Measurements from ENCODE around the gene PLPPR4.
A peak's percentile ranks its signal among the peaks of the same experiment; 100 is the strongest.
"Not testable (repeated sequence)": the region's sequence is repeated elsewhere in the genome, so short reads cannot be mapped to it uniquely, and the experiment has no call there.

The PLPPR4 gene

GRCh38 chr1:99264201-99265021, at the start of gene PLPPR4:
Gene PLPPR4, plus strand, starts transcription at chr1:99264492. Its CDS starts 102 bp downstream, at chr1:99264594.
- FAIRE-seq, result no peak

- FAIRE-seq, result no peak
These were observed 47.3 kb upstream of the PLPPR4 start for GRCh38 chr1:99216956-99217355.

- no peak for FAIRE-seq
These were observed 46.7 kb upstream of the PLPPR4 start for GRCh38 chr1:99217599-99217998.

GRCh38 chr1:99218572-99218971, 45.7 kb upstream of the PLPPR4 start:
- FAIRE-seq, result no peak

GRCh38 chr1:99218999-99219398, 45.3 kb upstream of the PLPPR4 start:
- no peak for FAIRE-seq

- FAIRE-seq, result no peak
These were observed 37.0 kb upstream of the PLPPR4 start for GRCh38 chr1:99227056-99227897.

- FAIRE-seq, result no peak
These were observed 36.1 kb upstream of the PLPPR4 start for GRCh38 chr1:99228153-99228552.

GRCh38 chr1:99229122-99229521, 35.2 kb upstream of the PLPPR4 start:
- FAIRE-seq, result no peak

- FAIRE-seq, result no peak
These were observed 33.6 kb upstream of the PLPPR4 start for GRCh38 chr1:99230695-99231094.

GRCh38 chr1:99232172-99232571, 32.1 kb upstream of the PLPPR4 start:
- no peak for FAIRE-seq

GRCh38 chr1:99233446-99233845, 30.8 kb upstream of the PLPPR4 start:
- no peak for FAIRE-seq

- FAIRE-seq, result no peak
These were observed 27.5 kb upstream of the PLPPR4 start for GRCh38 chr1:99236756-99237155.

GRCh38 chr1:99239690-99240089, 24.6 kb upstream of the PLPPR4 start:
- FAIRE-seq, result no peak

- no peak for FAIRE-seq
These were observed 23.7 kb upstream of the PLPPR4 start for GRCh38 chr1:99240621-99241020.

GRCh38 chr1:99246152-99246551, 18.1 kb upstream of the PLPPR4 start:
- no peak for FAIRE-seq

- FAIRE-seq, result no peak
These were observed 17.1 kb upstream of the PLPPR4 start for GRCh38 chr1:99247199-99247598.

GRCh38 chr1:99250728-99251127, 13.6 kb upstream of the PLPPR4 start:
- no peak for FAIRE-seq

GRCh38 chr1:99251308-99251707, 13.0 kb upstream of the PLPPR4 start:
- peak; percentile 38 for FAIRE-seq

- no peak for FAIRE-seq
These were observed 11.7 kb upstream of the PLPPR4 start for GRCh38 chr1:99252630-99253029.

GRCh38 chr1:99260402-99260801, 3.9 kb upstream of the PLPPR4 start:
- FAIRE-seq, result not testable (repeated sequence)

- FAIRE-seq, result no peak
These were observed 832 bp downstream of the PLPPR4 start for GRCh38 chr1:99265124-99265523.

GRCh38 chr1:99266726-99267125, 2.4 kb downstream of the PLPPR4 start:
- FAIRE-seq, result no peak

- FAIRE-seq, result no peak
These were observed 3.7 kb downstream of the PLPPR4 start for GRCh38 chr1:99268021-99268420.

GRCh38 chr1:99269321-99269720, 5.0 kb downstream of the PLPPR4 start:
- no peak for FAIRE-seq
